GM06990 (cell line): ENCODE measurements around the gene GTF2I.

ENCODE experiments used
- DNase-seq: peaks from one replicate; pipeline ENCODE4 v3.0.0-alpha.2; 2011; ENCODE audit not compliant: insufficient read length; ENCODE audit errors: extremely low read depth
- H3K27me3 ChIP-seq: replicated peaks from 2 replicates; pipeline ENCODE4 v1.6.0; 2011; ENCODE audit warnings: low read length; ENCODE audit not compliant: control insufficient read depth, insufficient read depth
- H3K36me3 ChIP-seq: 2 replicates; pipeline ENCODE4 v1.5.1; 2011; ENCODE audit warnings: low read length; ENCODE audit not compliant: control insufficient read depth, insufficient read depth
- H3K4me3 ChIP-seq: replicated peaks from 2 replicates; pipeline ENCODE4 v1.5.1; 2011; ENCODE audit warnings: low read depth, mild to moderate bottlenecking, control low read depth, low read length
- TF ChIP-seq, protein P1 (sequence below): IDR thresholded peaks from 2 replicates; pipeline ENCODE4 v1.5.1; 2011; ENCODE audit warnings: low read length, control low read depth, mild to moderate bottlenecking, inconsistent platforms; ENCODE audit not compliant: insufficient read depth, poor library complexity, severe bottlenecking

Gene GTF2I

DNA sequence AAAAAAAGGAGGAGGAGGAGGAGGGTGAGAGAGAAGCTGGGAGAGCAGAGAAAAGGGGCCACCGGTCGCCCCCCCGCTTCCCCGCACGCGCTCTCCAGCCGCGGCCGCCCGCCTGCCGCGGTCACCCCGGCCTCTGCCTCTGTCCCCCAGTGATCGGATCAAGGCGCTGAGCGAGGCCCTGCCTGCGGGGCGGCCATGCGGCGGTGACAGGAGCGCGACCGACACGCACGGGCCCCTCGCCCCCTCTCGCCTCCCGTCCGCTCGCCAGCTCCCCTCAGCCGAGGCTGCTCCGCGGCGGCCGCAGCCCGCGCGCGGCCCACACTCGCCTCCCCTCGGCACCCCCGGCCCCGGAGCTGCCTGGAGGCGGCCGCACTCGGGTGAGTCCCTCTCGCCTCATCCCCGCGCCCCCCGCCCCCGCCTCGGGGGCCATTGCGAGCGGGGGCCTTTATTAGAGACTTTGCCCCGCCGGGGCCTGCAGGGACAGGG is at the start of gene GTF2I:
GTF2I (plus strand) TSS at position 27 of the 486 bp plus-strand sequence. CDS start 31,411 bp downstream, outside the sequence.
- TF ChIP-seq, protein P1, sequence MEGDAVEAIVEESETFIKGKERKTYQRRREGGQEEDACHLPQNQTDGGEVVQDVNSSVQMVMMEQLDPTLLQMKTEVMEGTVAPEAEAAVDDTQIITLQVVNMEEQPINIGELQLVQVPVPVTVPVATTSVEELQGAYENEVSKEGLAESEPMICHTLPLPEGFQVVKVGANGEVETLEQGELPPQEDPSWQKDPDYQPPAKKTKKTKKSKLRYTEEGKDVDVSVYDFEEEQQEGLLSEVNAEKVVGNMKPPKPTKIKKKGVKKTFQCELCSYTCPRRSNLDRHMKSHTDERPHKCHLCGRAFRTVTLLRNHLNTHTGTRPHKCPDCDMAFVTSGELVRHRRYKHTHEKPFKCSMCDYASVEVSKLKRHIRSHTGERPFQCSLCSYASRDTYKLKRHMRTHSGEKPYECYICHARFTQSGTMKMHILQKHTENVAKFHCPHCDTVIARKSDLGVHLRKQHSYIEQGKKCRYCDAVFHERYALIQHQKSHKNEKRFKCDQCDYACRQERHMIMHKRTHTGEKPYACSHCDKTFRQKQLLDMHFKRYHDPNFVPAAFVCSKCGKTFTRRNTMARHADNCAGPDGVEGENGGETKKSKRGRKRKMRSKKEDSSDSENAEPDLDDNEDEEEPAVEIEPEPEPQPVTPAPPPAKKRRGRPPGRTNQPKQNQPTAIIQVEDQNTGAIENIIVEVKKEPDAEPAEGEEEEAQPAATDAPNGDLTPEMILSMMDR = no peak
- no peak for DNase-seq
- peak within 1 kb of the TSS; percentile 83 for H3K4me3 ChIP-seq
- H3K36me3 ChIP-seq = no peaks in the 10 kb centered on the region
- H3K27me3 ChIP-seq = no peaks in the 10 kb centered on the region

DNA sequence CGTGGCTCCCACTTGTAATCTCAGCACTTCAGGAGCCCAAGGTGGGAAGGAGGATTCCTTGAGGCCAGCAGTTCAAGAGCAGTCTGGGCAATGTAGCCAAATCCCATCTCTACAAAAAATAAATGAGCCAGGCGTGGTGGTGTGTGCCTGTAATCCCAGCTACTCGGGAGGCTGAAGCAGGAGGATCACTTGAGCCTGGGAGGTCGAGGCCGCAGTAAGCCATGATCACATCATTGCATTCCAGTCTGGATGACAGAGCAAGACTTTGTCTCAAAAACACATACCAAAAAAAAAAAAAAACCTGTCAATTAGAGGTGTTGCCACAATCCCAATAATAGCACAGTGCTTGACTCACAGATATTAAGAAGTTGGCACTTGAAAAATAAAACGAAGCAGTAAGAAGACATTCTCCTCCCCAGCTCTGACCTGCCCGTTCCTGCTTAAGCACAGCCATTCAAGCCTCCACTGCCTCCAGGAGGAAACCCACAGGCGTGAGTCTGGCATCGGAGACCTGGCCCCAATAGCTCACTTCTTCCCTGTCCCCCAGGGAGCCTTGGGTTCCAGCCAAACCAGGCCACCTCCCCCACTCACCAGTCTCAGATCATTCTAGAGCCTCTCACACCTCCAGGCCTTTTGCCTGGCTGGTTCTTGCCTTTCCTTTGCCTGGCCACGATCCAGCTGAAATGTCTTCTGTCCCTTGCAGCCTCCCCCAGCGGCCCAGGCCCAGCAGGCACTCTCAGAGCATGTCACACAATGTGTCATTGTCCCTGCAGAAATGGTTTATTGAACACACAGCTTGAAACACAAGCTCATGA is 45.3 kb upstream of the GTF2I start:
- no peak for DNase-seq
- Histone ChIP-seq H3K27me3 (no peaks in the 10 kb centered on the region), H3K4me3 (no peak overlapping the region), H3K36me3 (no peaks in the 10 kb centered on the region)
- TF ChIP-seq, protein P1 = no peak

DNA sequence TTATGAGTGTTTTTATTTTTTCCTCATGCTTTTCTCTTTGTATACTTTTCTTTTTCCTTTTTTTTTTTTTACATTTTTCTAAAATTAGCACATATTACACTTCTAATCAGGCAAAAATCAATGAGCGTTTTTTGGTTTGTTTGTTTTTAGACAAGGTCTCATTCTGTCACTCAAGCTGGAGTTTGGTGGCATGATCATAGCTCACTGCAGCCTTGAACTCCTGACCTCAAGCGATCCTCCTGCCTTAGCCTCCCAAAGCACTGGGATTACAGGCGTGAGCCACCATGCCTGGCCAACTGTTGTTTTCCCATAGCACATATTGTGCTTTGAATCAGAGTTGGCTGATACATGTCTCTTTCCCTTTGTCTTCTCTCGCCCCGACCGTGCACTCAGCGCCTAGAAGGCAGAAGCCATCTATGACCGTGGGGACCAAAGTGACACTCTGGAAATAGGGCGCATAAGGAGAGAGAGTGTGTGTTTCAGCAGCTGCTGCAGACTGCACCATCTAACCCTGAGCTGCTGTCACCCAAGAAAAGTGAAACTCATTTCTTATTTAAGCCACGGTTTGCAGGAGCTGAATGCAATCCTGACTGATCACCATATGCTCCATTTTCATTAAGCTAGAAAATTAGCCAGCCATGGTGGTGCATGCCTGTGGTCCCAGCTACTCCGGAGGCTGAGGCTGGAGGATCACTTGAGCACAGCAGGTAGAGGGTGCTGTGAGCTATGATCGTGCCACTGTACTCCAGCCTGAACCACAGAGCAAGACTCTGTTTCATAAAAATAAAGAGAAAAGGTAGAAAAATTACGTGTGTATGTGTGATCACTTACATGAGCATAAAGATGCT is 41.4 kb upstream of the GTF2I start:
- H3K36me3 ChIP-seq = no peaks in the 10 kb centered on the region
- no peak overlapping the region for H3K4me3 ChIP-seq
- no peaks in the 10 kb centered on the region for H3K27me3 ChIP-seq
- DNase-seq = no peak
- TF ChIP-seq, protein P1 = no peak

DNA sequence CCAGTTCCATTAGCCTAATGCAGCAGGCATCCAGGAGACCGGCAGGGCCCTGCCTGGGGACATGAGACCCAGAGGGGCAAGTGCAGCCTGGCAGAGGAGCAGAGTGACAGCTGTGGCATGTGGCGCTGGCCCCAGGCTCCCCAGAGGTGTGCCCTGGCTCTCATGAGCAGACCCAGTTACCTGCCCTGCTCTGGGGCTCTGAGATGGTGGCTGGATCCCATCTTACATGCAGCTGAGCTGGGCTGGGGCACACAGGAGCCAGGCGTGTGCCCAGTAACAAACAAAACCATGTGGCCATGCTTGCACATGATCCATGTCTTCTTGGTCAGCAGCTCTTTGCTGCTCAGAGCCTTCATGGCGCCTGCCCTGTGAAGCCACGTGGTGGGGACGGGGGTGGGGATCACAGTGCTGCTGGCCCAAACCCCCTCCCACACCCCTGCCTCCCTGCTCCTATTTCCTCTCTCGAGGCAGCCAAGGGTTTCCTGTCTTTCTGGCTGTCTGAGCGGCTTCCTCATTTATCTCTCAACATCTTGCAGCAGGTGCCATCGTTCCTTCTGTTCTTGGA is 40.3 kb upstream of the GTF2I start:
- TF ChIP-seq, protein P1 = no peak
- DNase-seq = peak; percentile 59
- no peak overlapping the region for H3K4me3 ChIP-seq
- H3K36me3 ChIP-seq = no peaks in the 10 kb centered on the region
- H3K27me3 ChIP-seq = no peaks in the 10 kb centered on the region; the same call in 1 of the 2 replicates

DNA sequence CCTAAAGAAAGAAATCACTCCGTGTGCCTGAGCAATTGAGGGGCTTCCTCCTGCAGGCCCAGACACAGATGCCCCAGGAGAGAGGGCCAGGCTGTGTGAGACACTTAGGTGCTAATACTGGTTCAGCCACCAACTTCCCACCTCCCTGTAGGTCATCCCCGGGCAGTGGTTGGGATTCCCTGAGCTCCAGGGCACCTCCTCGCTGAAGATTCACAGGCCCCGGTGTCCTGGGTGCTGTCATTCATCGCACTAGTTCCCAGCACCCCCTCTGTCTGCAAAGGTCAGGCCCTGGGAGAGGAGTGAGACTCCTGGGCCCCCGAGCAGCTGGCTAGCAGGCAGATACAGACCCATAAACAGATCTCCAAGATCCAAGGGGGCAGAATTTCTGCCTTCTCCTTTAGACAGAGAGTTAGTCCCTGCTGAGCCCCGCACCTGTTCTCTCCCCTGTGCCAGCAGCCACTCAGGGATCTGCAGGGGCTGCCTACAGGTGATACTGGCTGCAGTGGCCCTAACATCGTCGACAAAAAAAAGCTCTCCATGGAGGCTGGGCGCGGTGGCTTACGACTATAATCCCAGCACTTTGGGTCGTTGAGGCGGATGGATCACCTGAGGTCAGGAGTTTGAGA is 38.2 kb upstream of the GTF2I start:
- H3K4me3 ChIP-seq = no peak overlapping the region
- no peak for DNase-seq
- no peaks in the 10 kb centered on the region for H3K36me3 ChIP-seq
- H3K27me3 ChIP-seq = no peaks in the 10 kb centered on the region; the same call in 1 of the 2 replicates
- TF ChIP-seq, protein P1 = no peak
